ENCODE data around the gene SIN3B. TPM values are rescaled to one million over a fixed set of nuclear protein-coding genes. Genes with fewer than 3 reads are reported as not detected.

The SIN3B gene
- total RNA-seq, 1 experiment from 2014 or later = 83.8 TPM

DNA sequence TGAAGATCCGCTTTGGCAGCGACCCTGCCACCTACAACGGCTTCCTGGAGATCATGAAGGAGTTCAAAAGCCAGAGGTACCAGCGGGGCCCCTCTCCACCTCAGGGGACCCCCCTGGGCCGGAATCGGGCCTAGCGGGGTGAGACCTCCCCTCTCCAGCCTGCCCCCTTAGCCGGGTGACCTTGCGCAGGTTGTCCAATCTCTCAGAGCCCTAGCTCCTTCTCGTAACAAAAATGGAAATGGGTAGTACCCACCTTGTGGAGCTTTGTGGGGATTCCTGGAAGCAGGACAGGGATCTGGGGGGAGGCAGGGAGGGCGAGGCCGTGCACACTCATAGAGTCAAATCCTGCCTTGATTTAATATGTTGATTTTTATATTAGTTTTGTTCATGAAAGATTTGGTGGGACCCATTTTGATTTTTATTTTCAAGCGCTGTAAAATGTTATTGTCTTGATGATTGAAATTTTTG is 658 bp downstream of the SIN3B start:
- POLR2A ChIA-PET (ENCODE audit: unreplicated experiment) = no interaction called here
- intact Hi-C loops (cut with micrococcal nuclease; ENCODE audit: unreplicated experiment) = loop anchor here (5.0 kb wide), 2 partner anchors 53 to 113 kb away; partner anchors contain the start of gene NWD1

GRCh38 chr19:16830679-16831078 is 1.5 kb downstream of the SIN3B start:
- no peak for DNase-seq
- POLR2A ChIA-PET (ENCODE audit: unreplicated experiment) = no interaction called here
- no TSS peak for BruUV-seq (replicated peaks)
- Histone ChIP-seq H4K20me1 (ENCODE audit: insufficient read depth) (peaks cover 3% of the 10 kb centered on the region; the same call in 1 of the 2 replicates), H2AFZ (no peak overlapping the region), H3K27me3 (ENCODE audit: insufficient read depth, low read depth) (no peaks in the 10 kb centered on the region), H3K27ac (no peak overlapping the region), H3K4me2 (peak overlapping the region; percentile 83), H3K9me2 (ENCODE audit: insufficient read depth) (no peaks in the 10 kb centered on the region), H3K36me3 (ENCODE audit: low read depth) (peaks cover 24% of the 10 kb centered on the region), H3K79me2 (ENCODE audit: low read depth) (peaks cover 28% of the 10 kb centered on the region), H3F3A (ENCODE audit: insufficient read depth, low read depth) (peaks cover 13% of the 10 kb centered on the region; the same call in 1 of the 2 replicates), H3K9me3 (ENCODE audit: insufficient read depth, low read depth) (no peaks in the 10 kb centered on the region), H3K4me3 (peak overlapping the region; percentile 94), H3K4me1 (replicated peaks; ENCODE audit: insufficient read depth) (peaks cover 10% of the 10 kb centered on the region)
- intact Hi-C loops (cut with micrococcal nuclease; ENCODE audit: unreplicated experiment) = no loop called here
- CTCF ChIA-PET = no interaction called here
- TF ChIP-seq, protein P1, sequence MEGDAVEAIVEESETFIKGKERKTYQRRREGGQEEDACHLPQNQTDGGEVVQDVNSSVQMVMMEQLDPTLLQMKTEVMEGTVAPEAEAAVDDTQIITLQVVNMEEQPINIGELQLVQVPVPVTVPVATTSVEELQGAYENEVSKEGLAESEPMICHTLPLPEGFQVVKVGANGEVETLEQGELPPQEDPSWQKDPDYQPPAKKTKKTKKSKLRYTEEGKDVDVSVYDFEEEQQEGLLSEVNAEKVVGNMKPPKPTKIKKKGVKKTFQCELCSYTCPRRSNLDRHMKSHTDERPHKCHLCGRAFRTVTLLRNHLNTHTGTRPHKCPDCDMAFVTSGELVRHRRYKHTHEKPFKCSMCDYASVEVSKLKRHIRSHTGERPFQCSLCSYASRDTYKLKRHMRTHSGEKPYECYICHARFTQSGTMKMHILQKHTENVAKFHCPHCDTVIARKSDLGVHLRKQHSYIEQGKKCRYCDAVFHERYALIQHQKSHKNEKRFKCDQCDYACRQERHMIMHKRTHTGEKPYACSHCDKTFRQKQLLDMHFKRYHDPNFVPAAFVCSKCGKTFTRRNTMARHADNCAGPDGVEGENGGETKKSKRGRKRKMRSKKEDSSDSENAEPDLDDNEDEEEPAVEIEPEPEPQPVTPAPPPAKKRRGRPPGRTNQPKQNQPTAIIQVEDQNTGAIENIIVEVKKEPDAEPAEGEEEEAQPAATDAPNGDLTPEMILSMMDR (conservative IDR thresholded peaks at IDR 0.05) = no peak
- no peak for TF ChIP-seq EZH2 (IDR thresholded peaks at IDR 0.05; ENCODE audit: low read depth)

More for the DNA sequence above, 658 bp downstream of the SIN3B start:
- Histone ChIP-seq H3F3A (ENCODE audit: insufficient read depth, low read depth) (peaks cover 13% of the 10 kb centered on the region; the same call in 1 of the 2 replicates), H4K20me1 (ENCODE audit: insufficient read depth) (peaks cover 3% of the 10 kb centered on the region; the same call in 1 of the 2 replicates), H3K4me3 (peak overlapping the region; percentile 94), H3K27ac (no peak overlapping the region), H2AFZ (peak overlapping the region; percentile 50), H3K36me3 (ENCODE audit: low read depth) (peaks cover 21% of the 10 kb centered on the region), H3K9me3 (ENCODE audit: insufficient read depth, low read depth) (no peaks in the 10 kb centered on the region), H3K27me3 (ENCODE audit: insufficient read depth, low read depth) (no peaks in the 10 kb centered on the region), H3K79me2 (ENCODE audit: low read depth) (peaks cover 27% of the 10 kb centered on the region), H3K4me2 (peak overlapping the region; percentile 83), H3K9me2 (ENCODE audit: insufficient read depth) (no peaks in the 10 kb centered on the region), H3K4me1 (replicated peaks; ENCODE audit: insufficient read depth) (peaks cover 18% of the 10 kb centered on the region)
- BruUV-seq (replicated peaks) = no TSS peak
- CTCF ChIA-PET = no interaction called here
- DNase-seq = no peak
- TF ChIP-seq, protein P1 (conservative IDR thresholded peaks at IDR 0.05) = no peak

GRCh38 chr19:16831531-16831930 is 2.3 kb downstream of the SIN3B start:
- H3K4me2 ChIP-seq = no peak overlapping the region
- H3K9me2 ChIP-seq (ENCODE audit: insufficient read depth) = no peaks in the 10 kb centered on the region
- BruUV-seq (replicated peaks) = no TSS peak
- no peak overlapping the region for H2AFZ ChIP-seq
- no peaks in the 10 kb centered on the region for H3K27me3 ChIP-seq (ENCODE audit: insufficient read depth, low read depth)
- intact Hi-C loops (cut with micrococcal nuclease; ENCODE audit: unreplicated experiment) = no loop called here
- H3K4me3 ChIP-seq = no peak overlapping the region
- H3K79me2 ChIP-seq (ENCODE audit: low read depth) = peaks cover 30% of the 10 kb centered on the region
- H3K4me1 ChIP-seq (replicated peaks; ENCODE audit: insufficient read depth) = peaks cover 8% of the 10 kb centered on the region
- no peak for DNase-seq
- TF ChIP-seq EZH2 (IDR thresholded peaks at IDR 0.05; ENCODE audit: low read depth) = no peak
- TF ChIP-seq, protein P1 (conservative IDR thresholded peaks at IDR 0.05) = no peak
- H3K27ac ChIP-seq = no peak overlapping the region
- H3K36me3 ChIP-seq (ENCODE audit: low read depth) = peaks cover 27% of the 10 kb centered on the region
- peaks cover 13% of the 10 kb centered on the region; the same call in 1 of the 2 replicates for H3F3A ChIP-seq (ENCODE audit: insufficient read depth, low read depth)
- ChIA-PET CTCF (no interaction called here), POLR2A (ENCODE audit: unreplicated experiment) (no interaction called here)
- peaks cover 6% of the 10 kb centered on the region for H4K20me1 ChIP-seq (ENCODE audit: insufficient read depth)
- H3K9me3 ChIP-seq (ENCODE audit: insufficient read depth, low read depth) = no peaks in the 10 kb centered on the region
